Right lobe of liver (tissue), 6 donors: Measurements from ENCODE around the gene ATXN1L. TPM values are rescaled to one million over a fixed set of nuclear protein-coding genes. Genes with fewer than 3 reads are reported as not detected.
"Not testable (repeated sequence)": the region's sequence is repeated elsewhere in the genome, so short reads cannot be mapped to it uniquely, and the experiment has no call there.

Source experiments
- ATAC-seq, 4 donors: fragments of 200-7000 bp; cut with Tn5 transposase; one replicate each; pipeline ENCODE4 v1.9.1; 2020; ENCODE audit warnings: mild to moderate bottlenecking in 4 of 4, moderate library complexity in 4 of 4
- DNase-seq, 3 donors: peaks; one replicate each; pipeline ENCODE4 v3.0.0-alpha.2; 2020
- H3K27ac ChIP-seq, 3 donors: fragments of 200-600 bp; one replicate each; pipeline ENCODE4 v1.8.0; 2022
- H3K27me3 ChIP-seq, 2 donors: fragments of 200-600 bp; one replicate each; pipeline ENCODE4 v1.8.0; 2022
- H3K36me3 ChIP-seq, 4 donors: fragments of 200-600 bp; sonication (generic) in 1 of 4; one replicate each; pipeline versions ENCODE4 v1.5.1 to v1.8.0; 2017 to 2022; ENCODE audit warnings: control low read depth in 1 of 4
- H3K4me1 ChIP-seq, 4 donors: fragments of 200-600 bp; sonication (generic) in 1 of 4; one replicate each; pipeline versions ENCODE4 v1.5.1 to v1.8.0; 2017 to 2022; ENCODE audit warnings: control low read depth in 1 of 4
- H3K4me3 ChIP-seq, 3 donors: fragments of 200-600 bp; one replicate each; pipeline ENCODE4 v1.8.0; 2022
- H3K9me3 ChIP-seq, 4 donors: fragments of 200-600 bp; sonication (generic) in 1 of 4; one replicate each; pipeline versions ENCODE4 v1.5.1 to v1.8.0; 2017 to 2022; ENCODE audit warnings: control low read depth in 1 of 4
- POLR2A ChIP-seq: fragments of 450-650 bp; IDR thresholded peaks from one replicate; pipeline ENCODE4 v1.6.1; 2017; ENCODE audit warnings: antibody characterized with exemption, mild to moderate bottlenecking
- WGBS: methylation state at CpG from one replicate; pipeline ENCODE4 v1.1.6; 2018; ENCODE audit warnings: low coverage, low lambda C conversion rate; ENCODE audit not compliant: insufficient coverage; ENCODE audit errors: missing lambda C conversion rate; 5-methylcytosine and 5-hydroxymethylcytosine counted together
- intact Hi-C, 2 donors: fragments of 100-400 bp; cut with DNase I; formaldehyde crosslinking; loops; one replicate each; pipeline versions ENCODE4 v1.11.2 to v1.14.1; 2022
- total RNA-seq, 6 experiments: library from RNA; depleted of rRNA in 2 of 6; stranded (reverse); fragments of >200 nt in 2 of 6; fragmentation: NEBNext Ultra II Directional in 3 of 6; extraction: Animal tissue kit (Norgen Biotek cat#: 25700) in 3 of 6; gene quantifications; one replicate each; pipeline versions ENCODE4 v1.1.0 to v1.2.4, GENCODE V29; 2016 to 2023
- TF ChIP-seq, protein P1 (sequence below), 4 donors: fragments of 200-600 bp in 3 of 4; fragments of 450-650 bp in 1 of 4; IDR thresholded peaks; one replicate each; pipeline versions ENCODE4 v1.5.1 to v1.8.0; 2016 to 2022; ENCODE audit warnings: antibody characterized with exemption in 4 of 4, mild to moderate bottlenecking in 2 of 4
- donor health status: DM: no; HTN: yes; CAD: no.
- donor health status: DM: no; HTN: no; CAD: no.
- donor health status: DM: no; HTN: no; CAD: no.
- donor health status: DM: no; HTN: yes; CAD: no.
- donor health status: DM: no; HTN: yes; CAD: no.

Gene ATXN1L
- total RNA-seq, 6 experiments from 2014 or later, result 9.2 to 11.9 (median 10.3) TPM

DNA sequence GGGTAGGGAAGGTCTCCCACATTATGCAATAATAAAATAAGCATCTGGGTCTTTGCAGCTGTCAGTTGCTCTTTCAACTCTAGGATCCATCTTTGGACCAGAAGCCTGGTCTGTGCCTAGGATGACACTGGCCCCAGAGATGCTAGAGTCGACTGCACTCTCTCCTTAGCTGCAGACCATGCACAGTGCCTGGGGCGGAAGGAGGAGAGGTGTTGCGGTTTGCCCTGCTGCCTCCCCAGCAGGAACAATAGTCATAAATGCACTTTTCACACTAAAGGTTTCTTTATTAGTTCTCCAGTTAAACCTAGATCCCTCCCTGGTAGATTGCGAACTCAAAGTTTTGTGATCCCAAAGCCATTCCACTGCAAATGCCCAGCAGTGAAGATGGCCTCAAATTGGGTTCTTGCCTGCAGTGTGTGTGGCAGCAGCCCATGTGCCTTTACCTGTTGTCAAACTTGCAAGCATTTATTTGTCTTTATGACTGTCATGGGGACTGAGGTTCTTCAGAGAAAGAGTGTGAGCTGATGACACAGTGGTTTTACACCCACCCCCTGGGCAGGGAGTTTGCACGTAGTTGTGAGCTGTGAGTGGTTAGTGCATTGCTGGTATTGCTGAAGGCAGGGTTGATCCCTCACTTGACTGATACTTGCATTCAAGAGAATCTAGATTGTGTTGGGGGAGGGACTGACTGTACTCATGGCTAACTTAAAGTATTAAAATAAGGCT lies 10.3 kb downstream of the ATXN1L start:
- DNase-seq, result no peak

DNA sequence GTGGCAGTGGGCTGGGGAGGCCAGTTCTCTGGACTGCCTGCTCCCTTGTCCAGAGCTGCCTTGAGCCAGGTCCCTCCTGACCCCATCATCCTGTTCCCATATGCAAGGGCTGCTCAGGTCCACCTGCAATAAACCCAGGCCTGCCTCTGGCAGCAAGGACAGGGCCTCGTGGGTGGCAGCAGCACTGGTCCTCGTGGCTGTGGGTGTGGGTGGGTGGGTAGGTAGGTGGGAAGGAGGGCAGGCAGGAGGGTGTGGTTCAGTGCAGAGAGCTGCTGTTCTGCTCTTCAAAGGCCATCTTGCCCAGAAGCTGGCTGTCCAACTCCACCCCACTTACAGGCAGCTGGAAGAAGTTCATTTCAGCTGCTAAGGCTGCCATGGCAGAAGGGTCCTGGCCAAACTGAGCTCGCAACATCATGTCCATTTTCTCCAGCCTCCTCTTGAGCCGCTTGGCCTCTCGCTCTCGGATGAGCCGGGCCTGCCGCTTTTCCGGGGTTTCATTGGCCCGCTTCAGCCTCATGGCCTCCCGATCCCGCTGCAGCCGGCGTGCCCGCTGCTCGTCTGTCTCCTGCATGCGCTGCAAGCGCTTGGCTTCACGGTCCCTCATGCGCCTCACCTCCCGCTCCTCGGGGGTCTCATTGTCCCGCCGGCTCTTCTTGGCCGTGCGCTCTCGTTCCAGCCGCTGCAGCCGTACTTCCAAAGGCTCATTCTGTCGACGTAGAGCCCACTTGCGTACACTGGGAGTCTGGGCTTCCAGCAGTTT lies 14.2 kb downstream of the ATXN1L start:
- 94% methylated on average over 26 of the region's 32 CpGs for WGBS
- no peak for DNase-seq

More for the DNA sequence above, 10.3 kb downstream of the ATXN1L start:
- Histone ChIP-seq H3K36me3 (peaks cover 0 to 12% (median 3%) of the 10 kb centered on the region in 4 donors), H3K27ac (no peak overlapping the region), H3K27me3 (no peaks in the 10 kb centered on the region), H3K9me3 (no peaks in the 10 kb centered on the region), H3K4me1 (peaks cover 0 to 9% (median 3%) of the 10 kb centered on the region in 4 donors), H3K4me3 (no peak overlapping the region)
- ATAC-seq, result peak in 2 of 4 donors; percentile 17 to 21
- 84% methylated on average over 5 of the region's 5 CpGs for WGBS
- TF ChIP-seq, protein P1, sequence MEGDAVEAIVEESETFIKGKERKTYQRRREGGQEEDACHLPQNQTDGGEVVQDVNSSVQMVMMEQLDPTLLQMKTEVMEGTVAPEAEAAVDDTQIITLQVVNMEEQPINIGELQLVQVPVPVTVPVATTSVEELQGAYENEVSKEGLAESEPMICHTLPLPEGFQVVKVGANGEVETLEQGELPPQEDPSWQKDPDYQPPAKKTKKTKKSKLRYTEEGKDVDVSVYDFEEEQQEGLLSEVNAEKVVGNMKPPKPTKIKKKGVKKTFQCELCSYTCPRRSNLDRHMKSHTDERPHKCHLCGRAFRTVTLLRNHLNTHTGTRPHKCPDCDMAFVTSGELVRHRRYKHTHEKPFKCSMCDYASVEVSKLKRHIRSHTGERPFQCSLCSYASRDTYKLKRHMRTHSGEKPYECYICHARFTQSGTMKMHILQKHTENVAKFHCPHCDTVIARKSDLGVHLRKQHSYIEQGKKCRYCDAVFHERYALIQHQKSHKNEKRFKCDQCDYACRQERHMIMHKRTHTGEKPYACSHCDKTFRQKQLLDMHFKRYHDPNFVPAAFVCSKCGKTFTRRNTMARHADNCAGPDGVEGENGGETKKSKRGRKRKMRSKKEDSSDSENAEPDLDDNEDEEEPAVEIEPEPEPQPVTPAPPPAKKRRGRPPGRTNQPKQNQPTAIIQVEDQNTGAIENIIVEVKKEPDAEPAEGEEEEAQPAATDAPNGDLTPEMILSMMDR (IDR thresholded peaks at IDR 0.05), result no peak
- no peak for TF ChIP-seq POLR2A
- intact Hi-C loops, result no loop called here

DNA sequence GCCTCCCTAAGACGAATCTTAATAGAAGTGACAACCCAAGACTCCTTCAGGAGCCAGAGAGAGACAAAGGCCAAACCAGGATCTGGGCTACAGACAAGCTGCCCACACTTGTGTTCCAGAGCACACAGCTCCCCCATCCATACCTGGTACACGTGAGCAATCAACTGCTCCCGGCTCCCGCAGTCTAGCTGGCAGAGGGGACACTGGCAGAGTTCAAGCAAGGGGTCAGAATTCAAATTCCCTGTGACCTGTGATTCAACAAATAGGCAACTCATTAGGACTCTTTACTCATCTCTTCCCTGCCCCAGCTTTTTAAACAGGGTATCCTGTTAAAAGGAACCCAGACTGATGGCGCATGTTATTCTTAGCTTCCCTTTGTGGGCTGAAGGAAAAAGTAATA lies 18.2 kb downstream of the ATXN1L start:
- DNase-seq (peak in 2 of 3 donors; percentile 62 to 72), ATAC-seq (peak; percentile 74 to 93 (median 88))
- intact Hi-C loops, result no loop called here
- H3K27me3 ChIP-seq, result no peaks in the 10 kb centered on the region
- H3K27ac ChIP-seq, result no peak overlapping the region
- H3K4me3 ChIP-seq, result no peak overlapping the region
- no peaks in the 10 kb centered on the region for H3K9me3 ChIP-seq
- WGBS, result 56% methylated on average over 1 of the region's 5 CpGs
- peaks cover 0 to 16% (median 3%) of the 10 kb centered on the region in 4 donors for H3K4me1 ChIP-seq
- peaks cover 0 to 6% (median 0%) of the 10 kb centered on the region in 4 donors for H3K36me3 ChIP-seq
- TF ChIP-seq POLR2A, result no peak
- TF ChIP-seq, protein P1 (IDR thresholded peaks at IDR 0.05), result no peak

More for the DNA sequence above, 14.2 kb downstream of the ATXN1L start:
- intact Hi-C loops, result no loop called here
- H3K27me3 ChIP-seq, result no peaks in the 10 kb centered on the region
- peaks cover 0 to 22% (median 6%) of the 10 kb centered on the region in 4 donors for H3K4me1 ChIP-seq
- H3K27ac ChIP-seq, result no peak overlapping the region
- no peaks in the 10 kb centered on the region for H3K9me3 ChIP-seq
- no peak for ATAC-seq
- peaks cover 0 to 6% (median 0%) of the 10 kb centered on the region in 4 donors for H3K36me3 ChIP-seq
- H3K4me3 ChIP-seq, result no peak overlapping the region
- TF ChIP-seq, protein P1 (IDR thresholded peaks at IDR 0.05), result no peak
- no peak for TF ChIP-seq POLR2A

DNA sequence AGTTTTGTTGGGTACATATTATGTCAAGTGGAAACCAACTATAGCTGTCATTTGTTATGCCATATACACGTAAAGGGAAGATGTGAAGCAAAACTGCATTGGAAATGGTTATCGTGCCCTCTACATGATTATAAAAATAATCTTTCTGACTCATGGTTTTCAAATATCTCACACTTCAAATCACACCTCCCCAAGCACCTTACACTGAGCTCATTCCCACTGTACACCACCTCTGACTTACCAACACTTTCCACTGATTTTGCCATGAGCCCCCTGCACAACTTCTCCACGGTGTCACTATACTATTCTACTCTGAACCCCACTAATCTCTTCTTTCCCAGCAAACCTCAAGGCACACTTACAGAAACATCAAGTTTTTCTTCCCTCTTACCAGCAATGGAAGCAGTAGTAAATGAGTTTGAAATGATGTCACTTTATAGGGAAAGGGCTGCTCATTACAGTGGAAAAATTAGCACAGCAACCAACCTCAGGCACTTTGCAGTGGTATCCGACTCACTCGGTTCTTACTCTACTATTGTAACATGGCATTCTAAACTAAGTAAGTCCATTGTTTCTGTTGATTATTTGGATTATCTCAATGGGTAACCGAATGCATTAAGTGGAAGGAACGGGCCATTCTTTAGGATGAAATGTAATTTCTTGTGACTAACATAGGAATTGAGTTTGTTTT lies 19.5 kb downstream of the ATXN1L start:
- no peaks in the 10 kb centered on the region for H3K9me3 ChIP-seq
- no peak for TF ChIP-seq POLR2A
- TF ChIP-seq, protein P1 (IDR thresholded peaks at IDR 0.05), result no peak
- no peak overlapping the region for H3K27ac ChIP-seq
- no peak overlapping the region for H3K4me3 ChIP-seq
- WGBS, result 93% methylated on average over 7 of the region's 7 CpGs
- intact Hi-C loops, result no loop called here
- ATAC-seq, result no peak
- H3K36me3 ChIP-seq, result no peaks in the 10 kb centered on the region
- DNase-seq, result no peak
- H3K27me3 ChIP-seq, result no peaks in the 10 kb centered on the region
- peaks cover 0 to 13% (median 3%) of the 10 kb centered on the region in 4 donors for H3K4me1 ChIP-seq

DNA sequence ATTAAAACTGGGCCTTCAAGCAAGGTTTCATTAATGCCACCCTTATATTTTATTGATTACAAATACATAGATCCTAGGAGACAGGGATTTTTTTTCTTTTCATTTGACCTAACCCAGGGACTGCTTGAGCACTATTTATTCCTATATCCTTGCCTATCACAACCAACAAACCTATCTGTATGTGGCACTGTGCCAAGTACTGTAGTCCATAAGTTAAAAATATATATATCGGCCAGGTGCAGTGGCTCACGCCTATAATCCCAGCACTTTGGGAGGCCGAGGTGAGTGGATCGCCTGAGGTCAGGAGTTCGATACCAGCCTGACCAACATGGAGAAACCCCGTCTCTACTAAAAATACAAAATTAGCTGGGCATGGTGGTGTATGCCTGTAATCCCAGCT lies 21.4 kb downstream of the ATXN1L start:
- H3K36me3 ChIP-seq, intact Hi-C loops, H3K9me3 ChIP-seq, H3K27me3 ChIP-seq, H3K27ac ChIP-seq, DNase-seq, H3K4me3 ChIP-seq, ATAC-seq: not testable (repeated sequence)
- peaks cover 0 to 13% (median 3%) of the 10 kb centered on the region in 4 donors for H3K4me1 ChIP-seq
- WGBS, result 100% methylated on average over 6 of the region's 6 CpGs
